H1 (cell line): ENCODE measurements around the gene ALG9.

ENCODE experiments used
- BACH1 ChIP-seq: IDR thresholded peaks from 2 replicates; pipeline ENCODE4 v1.6.1; 2012; ENCODE audit warnings: low read length, improper control_type of control experiment
- CEBPB ChIP-seq: IDR thresholded peaks from 2 replicates; pipeline ENCODE4 v1.6.1; 2012; ENCODE audit warnings: low read depth, low read length
- EZH2 ChIP-seq: fragments of 200-600 bp; sonication (generic); IDR thresholded peaks from 2 replicates; pipeline ENCODE4 v1.7.1; 2012; ENCODE audit warnings: low read depth, mild to moderate bottlenecking, moderate library complexity, low read length, inconsistent platforms; ENCODE audit not compliant: severe bottlenecking
- HDAC6 ChIP-seq: IDR thresholded peaks from one replicate; pipeline ENCODE4 v1.7.1; 2012; ENCODE audit warnings: low read depth, mild to moderate bottlenecking, inconsistent platforms, low read length, moderate library complexity
- NANOG ChIP-seq: IDR thresholded peaks from 2 replicates; pipeline ENCODE4 v1.6.1; 2011; ENCODE audit warnings: low read length, low read depth, mild to moderate bottlenecking, inconsistent platforms; ENCODE audit not compliant: insufficient read depth, poor library complexity, severe bottlenecking
- POLR2A ChIP-seq, 2 experiments: IDR thresholded peaks; 1 replicate in 1 of 2; 2 replicates in 1 of 2; pipeline ENCODE4 v1.6.1; 2011; ENCODE audit warnings: low read depth in 2 of 2, low read length in 2 of 2, mild to moderate bottlenecking in 2 of 2; ENCODE audit errors: control extremely low read depth in 1 of 2
- POLR2AphosphoS5 ChIP-seq: IDR thresholded peaks from 2 replicates; pipeline ENCODE4 v1.6.1; 2011; ENCODE audit warnings: low read depth, low read length
- RBBP5 ChIP-seq: IDR thresholded peaks from 2 replicates; pipeline ENCODE4 v1.7.1; 2012; ENCODE audit warnings: low read depth, mild to moderate bottlenecking, inconsistent platforms, low read length, moderate library complexity, borderline replicate concordance
- RFX5 ChIP-seq: IDR thresholded peaks from 2 replicates; pipeline ENCODE4 v1.6.1; 2011; ENCODE audit warnings: low read depth, low read length, improper control_type of control experiment, borderline replicate concordance
- SAP30 ChIP-seq: fragments of 300-600 bp; sonication (generic); IDR thresholded peaks from 2 replicates; pipeline ENCODE4 v1.7.1; 2012; ENCODE audit warnings: low read length, moderate library complexity, mild to moderate bottlenecking, inconsistent platforms; ENCODE audit not compliant: insufficient read depth, insufficient replicate concordance
- SP1 ChIP-seq: IDR thresholded peaks from 2 replicates; pipeline ENCODE4 v1.6.1; 2011; ENCODE audit warnings: low read depth, low read length
- TF ChIP-seq, protein P1 (sequence below): IDR thresholded peaks from 2 replicates; pipeline ENCODE4 v1.6.1; 2011; ENCODE audit warnings: low read depth, mild to moderate bottlenecking, low read length; ENCODE audit not compliant: insufficient read depth
- TF ChIP-seq, protein P2 (sequence below), 3 experiments: IDR thresholded peaks; 1 replicate in 2 of 3; 2 replicates in 1 of 3; pipeline versions ENCODE4 v1.5.1 to v1.6.1; 2011; ENCODE audit warnings: low read length in 3 of 3, mild to moderate bottlenecking in 3 of 3, inconsistent platforms in 2 of 3, low read depth in 1 of 3, moderate library complexity in 1 of 3; ENCODE audit not compliant: insufficient read depth in 1 of 3; ENCODE audit errors: control extremely low read depth in 1 of 3

DNA sequence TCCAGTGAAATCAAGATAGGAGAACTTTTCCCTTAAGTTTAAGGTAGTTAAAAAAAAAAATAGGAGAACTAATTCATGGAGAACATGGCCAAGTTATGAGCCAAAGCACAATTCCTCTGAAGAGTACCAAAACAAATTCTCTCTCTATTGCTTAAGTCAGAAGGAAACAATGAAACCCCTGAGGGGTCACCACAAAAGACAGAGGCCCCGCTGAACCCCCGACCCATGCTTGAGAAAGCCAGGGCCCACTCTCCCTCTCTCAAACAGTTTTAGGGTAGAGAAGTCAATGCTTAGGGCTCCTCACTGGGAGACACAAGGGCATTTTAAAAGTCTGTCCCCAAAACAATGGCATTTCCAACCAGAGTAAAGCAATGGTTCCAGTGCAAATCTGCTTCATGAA lies 132.1 kb downstream of the ALG9 start:
- TF ChIP-seq RFX5 = no peak
- no peak for TF ChIP-seq HDAC6
- no peak for TF ChIP-seq SAP30
- TF ChIP-seq RBBP5 = no peak
- TF ChIP-seq EZH2 = no peak
- TF ChIP-seq POLR2AphosphoS5 = no peak
- peak; percentile 55 for TF ChIP-seq CEBPB
- TF ChIP-seq, protein P1, sequence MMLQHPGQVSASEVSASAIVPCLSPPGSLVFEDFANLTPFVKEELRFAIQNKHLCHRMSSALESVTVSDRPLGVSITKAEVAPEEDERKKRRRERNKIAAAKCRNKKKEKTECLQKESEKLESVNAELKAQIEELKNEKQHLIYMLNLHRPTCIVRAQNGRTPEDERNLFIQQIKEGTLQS = no peak
- no peak for TF ChIP-seq POLR2A (IDR thresholded peaks at IDR 0.05; ENCODE audit: control extremely low read depth in 1 of 2, low read depth in 2 of 2, low read length in 2 of 2)
- no peak for TF ChIP-seq NANOG
- no peak for TF ChIP-seq BACH1
- TF ChIP-seq, protein P2, sequence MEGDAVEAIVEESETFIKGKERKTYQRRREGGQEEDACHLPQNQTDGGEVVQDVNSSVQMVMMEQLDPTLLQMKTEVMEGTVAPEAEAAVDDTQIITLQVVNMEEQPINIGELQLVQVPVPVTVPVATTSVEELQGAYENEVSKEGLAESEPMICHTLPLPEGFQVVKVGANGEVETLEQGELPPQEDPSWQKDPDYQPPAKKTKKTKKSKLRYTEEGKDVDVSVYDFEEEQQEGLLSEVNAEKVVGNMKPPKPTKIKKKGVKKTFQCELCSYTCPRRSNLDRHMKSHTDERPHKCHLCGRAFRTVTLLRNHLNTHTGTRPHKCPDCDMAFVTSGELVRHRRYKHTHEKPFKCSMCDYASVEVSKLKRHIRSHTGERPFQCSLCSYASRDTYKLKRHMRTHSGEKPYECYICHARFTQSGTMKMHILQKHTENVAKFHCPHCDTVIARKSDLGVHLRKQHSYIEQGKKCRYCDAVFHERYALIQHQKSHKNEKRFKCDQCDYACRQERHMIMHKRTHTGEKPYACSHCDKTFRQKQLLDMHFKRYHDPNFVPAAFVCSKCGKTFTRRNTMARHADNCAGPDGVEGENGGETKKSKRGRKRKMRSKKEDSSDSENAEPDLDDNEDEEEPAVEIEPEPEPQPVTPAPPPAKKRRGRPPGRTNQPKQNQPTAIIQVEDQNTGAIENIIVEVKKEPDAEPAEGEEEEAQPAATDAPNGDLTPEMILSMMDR (IDR thresholded peaks at IDR 0.05; ENCODE audit: control extremely low read depth in 1 of 3, insufficient read depth in 1 of 3, low read depth in 1 of 3, low read length in 3 of 3) = no peak
- no peak for TF ChIP-seq SP1
